Measurements from ENCODE around the gene RALGAPA2. TPM values are rescaled to one million over a fixed set of nuclear protein-coding genes. Genes with fewer than 3 reads are reported as not detected.

Gene RALGAPA2
- total RNA-seq, 1 experiment from 2014 or later: 26.3 TPM

DNA sequence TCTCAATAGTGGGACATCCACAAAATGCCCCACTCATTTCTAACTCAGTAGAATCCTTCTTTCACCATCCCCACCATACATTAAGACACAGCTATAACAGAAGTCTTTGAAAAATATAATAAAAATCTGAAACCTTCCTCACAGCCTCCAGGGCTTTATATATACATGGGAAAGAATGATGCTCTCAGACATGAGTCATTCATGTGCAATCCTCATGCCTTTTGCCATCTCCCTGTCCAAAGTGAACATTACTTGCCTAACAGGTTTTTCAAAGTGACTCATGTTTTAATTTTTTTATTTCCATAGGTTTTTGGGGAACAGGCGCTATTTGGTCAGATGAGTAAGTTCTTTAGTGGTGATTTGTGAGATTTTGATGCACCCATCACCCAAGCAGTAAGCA lies 162.7 kb downstream of the RALGAPA2 start:
- CTCF ChIA-PET: no interaction called here
- Mint-ChIP-seq H3K4me3 (ENCODE audit: low read depth, unreplicated experiment) (no peak overlapping the region), H3K27ac (ENCODE audit: unreplicated experiment) (no peak overlapping the region)

DNA sequence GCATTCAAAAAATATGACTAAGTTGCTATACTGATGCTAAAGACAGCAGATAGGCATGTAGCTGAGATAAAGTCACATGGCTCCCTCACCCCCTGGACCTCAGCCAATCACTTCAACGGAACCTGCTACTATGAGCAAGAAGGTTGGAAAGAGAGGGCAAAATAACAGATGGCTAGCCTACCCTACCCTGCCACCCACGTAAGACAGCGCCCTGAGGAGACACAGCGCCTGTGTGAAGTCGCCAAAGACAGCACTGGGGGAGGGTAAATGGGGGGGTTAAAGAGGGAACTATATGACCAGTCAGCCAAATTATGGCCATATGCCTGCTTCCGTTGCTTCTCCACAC lies 163.2 kb downstream of the RALGAPA2 start:
- no peak overlapping the region for H3K27ac Mint-ChIP-seq (ENCODE audit: unreplicated experiment)
- DNase-seq: no peak
- no peaks in the 10 kb centered on the region for H3K27me3 Mint-ChIP-seq (ENCODE audit: unreplicated experiment)
- intact Hi-C loops (cut with micrococcal nuclease; ENCODE audit: unreplicated experiment): no loop called here
- TF ChIP-seq, protein P1, sequence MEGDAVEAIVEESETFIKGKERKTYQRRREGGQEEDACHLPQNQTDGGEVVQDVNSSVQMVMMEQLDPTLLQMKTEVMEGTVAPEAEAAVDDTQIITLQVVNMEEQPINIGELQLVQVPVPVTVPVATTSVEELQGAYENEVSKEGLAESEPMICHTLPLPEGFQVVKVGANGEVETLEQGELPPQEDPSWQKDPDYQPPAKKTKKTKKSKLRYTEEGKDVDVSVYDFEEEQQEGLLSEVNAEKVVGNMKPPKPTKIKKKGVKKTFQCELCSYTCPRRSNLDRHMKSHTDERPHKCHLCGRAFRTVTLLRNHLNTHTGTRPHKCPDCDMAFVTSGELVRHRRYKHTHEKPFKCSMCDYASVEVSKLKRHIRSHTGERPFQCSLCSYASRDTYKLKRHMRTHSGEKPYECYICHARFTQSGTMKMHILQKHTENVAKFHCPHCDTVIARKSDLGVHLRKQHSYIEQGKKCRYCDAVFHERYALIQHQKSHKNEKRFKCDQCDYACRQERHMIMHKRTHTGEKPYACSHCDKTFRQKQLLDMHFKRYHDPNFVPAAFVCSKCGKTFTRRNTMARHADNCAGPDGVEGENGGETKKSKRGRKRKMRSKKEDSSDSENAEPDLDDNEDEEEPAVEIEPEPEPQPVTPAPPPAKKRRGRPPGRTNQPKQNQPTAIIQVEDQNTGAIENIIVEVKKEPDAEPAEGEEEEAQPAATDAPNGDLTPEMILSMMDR (IDR thresholded peaks at IDR 0.05; ENCODE audit: unreplicated experiment): no peak
- BruUV-seq (replicated peaks): no TSS peak
- no peak overlapping the region for H3K4me3 Mint-ChIP-seq (ENCODE audit: low read depth, unreplicated experiment)
- H3K9me3 Mint-ChIP-seq (ENCODE audit: low read depth, unreplicated experiment): no peaks in the 10 kb centered on the region
- H3K4me1 Mint-ChIP-seq (ENCODE audit: low read depth, unreplicated experiment): no peaks in the 10 kb centered on the region
- CTCF ChIA-PET: interaction anchor here (0.6 kb wide), 1 partner anchor 658 kb away, joined by 6 read pairs; no protein-coding TSS in a partner anchor
- H3K36me3 Mint-ChIP-seq (ENCODE audit: insufficient read depth, unreplicated experiment): no peaks in the 10 kb centered on the region

More for the DNA sequence above, 162.7 kb downstream of the RALGAPA2 start:
- DNase-seq: peak; percentile 2
- no peaks in the 10 kb centered on the region for H3K4me1 Mint-ChIP-seq (ENCODE audit: low read depth, unreplicated experiment)
- H3K9me3 Mint-ChIP-seq (ENCODE audit: low read depth, unreplicated experiment): no peaks in the 10 kb centered on the region
- no peaks in the 10 kb centered on the region for H3K36me3 Mint-ChIP-seq (ENCODE audit: insufficient read depth, unreplicated experiment)
- intact Hi-C loops (cut with micrococcal nuclease; ENCODE audit: unreplicated experiment): no loop called here
- no peaks in the 10 kb centered on the region for H3K27me3 Mint-ChIP-seq (ENCODE audit: unreplicated experiment)
- TF ChIP-seq, protein P1 (IDR thresholded peaks at IDR 0.05; ENCODE audit: unreplicated experiment): no peak
- no TSS peak for BruUV-seq (replicated peaks)

DNA sequence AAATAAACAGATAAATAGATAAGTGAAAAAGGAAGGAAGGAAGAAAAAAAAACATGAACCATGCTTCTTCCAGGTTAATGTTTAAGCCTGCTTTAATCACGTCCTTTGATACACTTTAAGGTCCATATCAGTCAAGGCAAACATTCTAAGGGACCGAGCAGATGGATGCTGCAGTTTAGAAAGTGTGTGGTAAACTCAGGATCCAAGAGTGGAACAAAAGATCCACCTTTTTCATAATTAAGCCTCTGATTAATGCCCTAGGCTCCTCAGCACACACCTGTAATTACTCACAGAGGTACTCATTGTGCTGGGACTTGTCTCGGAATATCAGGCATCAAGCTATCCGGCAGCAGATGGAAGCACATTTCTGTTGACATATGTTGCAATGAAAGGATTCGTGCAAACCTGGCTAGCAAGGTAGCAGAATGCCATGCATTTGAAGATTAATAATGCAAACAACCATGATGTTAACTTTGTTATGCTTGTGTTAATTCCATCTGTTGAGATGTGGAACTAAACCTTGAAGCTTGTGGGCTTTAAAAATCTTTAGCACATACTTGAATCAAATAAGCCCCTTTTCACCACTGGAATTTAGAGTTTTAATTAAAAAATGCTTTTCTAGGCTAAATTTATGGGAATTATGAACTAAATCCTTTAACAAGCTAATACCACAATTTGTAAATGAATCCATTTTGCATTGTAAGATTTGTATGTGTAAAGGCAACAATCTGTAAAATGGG lies 163.7 kb downstream of the RALGAPA2 start:
- no peak overlapping the region for H3K27ac Mint-ChIP-seq (ENCODE audit: unreplicated experiment)
- TF ChIP-seq, protein P1 (IDR thresholded peaks at IDR 0.05; ENCODE audit: unreplicated experiment): no peak
- no peaks in the 10 kb centered on the region for H3K27me3 Mint-ChIP-seq (ENCODE audit: unreplicated experiment)
- peak; percentile 1 for DNase-seq
- CTCF ChIA-PET: interaction anchor here (0.6 kb wide), 1 partner anchor 658 kb away, joined by 6 read pairs; no protein-coding TSS in a partner anchor
- no peaks in the 10 kb centered on the region for H3K36me3 Mint-ChIP-seq (ENCODE audit: insufficient read depth, unreplicated experiment)
- H3K9me3 Mint-ChIP-seq (ENCODE audit: low read depth, unreplicated experiment): no peaks in the 10 kb centered on the region
- H3K4me3 Mint-ChIP-seq (ENCODE audit: low read depth, unreplicated experiment): no peak overlapping the region
- BruUV-seq (replicated peaks): no TSS peak
- H3K4me1 Mint-ChIP-seq (ENCODE audit: low read depth, unreplicated experiment): no peaks in the 10 kb centered on the region
- intact Hi-C loops (cut with micrococcal nuclease; ENCODE audit: unreplicated experiment): no loop called here

DNA sequence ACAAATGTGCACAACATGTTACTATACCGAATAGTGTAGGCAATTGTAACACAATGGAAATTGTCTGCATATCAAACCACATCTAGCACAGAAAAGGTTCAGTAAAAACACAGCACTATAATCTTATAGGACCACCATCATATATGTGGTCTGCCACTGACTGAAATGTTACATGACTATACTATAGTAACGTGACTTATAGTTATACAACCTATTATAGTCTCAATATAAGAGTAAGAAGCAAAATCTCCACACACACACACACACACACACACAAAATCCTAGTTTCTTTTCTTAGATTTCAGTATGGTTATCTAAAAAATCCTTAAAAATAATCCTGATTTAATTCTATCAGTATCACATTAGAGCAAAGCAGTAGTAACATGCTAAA lies 164.6 kb downstream of the RALGAPA2 start:
- Mint-ChIP-seq H3K36me3 (ENCODE audit: insufficient read depth, unreplicated experiment) (no peaks in the 10 kb centered on the region), H3K9me3 (ENCODE audit: low read depth, unreplicated experiment) (no peaks in the 10 kb centered on the region), H3K4me1 (ENCODE audit: low read depth, unreplicated experiment) (no peaks in the 10 kb centered on the region), H3K27ac (ENCODE audit: unreplicated experiment) (no peak overlapping the region), H3K27me3 (ENCODE audit: unreplicated experiment) (no peaks in the 10 kb centered on the region), H3K4me3 (ENCODE audit: low read depth, unreplicated experiment) (no peak overlapping the region)
- CTCF ChIA-PET: no interaction called here
- TF ChIP-seq, protein P1 (IDR thresholded peaks at IDR 0.05; ENCODE audit: unreplicated experiment): no peak
- intact Hi-C loops (cut with micrococcal nuclease; ENCODE audit: unreplicated experiment): no loop called here
- BruUV-seq (replicated peaks): no TSS peak
- DNase-seq: no peak

Data from Calu3 (cell line).